ENCODE results near the gene ATP6AP1.

DNA sequence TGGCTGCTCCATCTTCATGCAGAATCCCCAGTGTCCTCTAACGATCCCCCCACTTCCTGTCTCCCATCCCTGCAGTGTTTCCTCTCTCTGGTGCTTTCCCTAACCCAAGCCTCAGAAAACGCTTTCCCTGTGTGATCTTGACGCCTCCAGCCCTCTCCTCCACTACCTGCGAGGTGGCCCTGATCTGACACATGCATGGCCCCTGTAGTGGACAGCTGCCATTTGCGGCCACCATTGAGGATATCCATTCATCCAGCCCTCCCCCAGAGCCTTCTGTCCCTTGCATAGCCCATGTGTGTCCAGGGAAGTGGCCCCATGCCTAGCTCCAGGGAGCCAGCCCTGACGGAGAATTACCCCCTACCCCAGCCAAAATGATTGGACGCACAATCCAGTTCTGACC, 54.8 kb downstream of the ATP6AP1 start:
- TF ChIP-seq ZNF660 (CRISPR knock-in tag; IDR thresholded peaks at IDR 0.05; ENCODE audit: borderline replicate concordance, low read depth) = no peak
- TF ChIP-seq AKAP8 (CRISPR knock-in tag; IDR thresholded peaks at IDR 0.05) = no peak
- no peak for TF ChIP-seq ATF1 (CRISPR knock-in tag; IDR thresholded peaks at IDR 0.05)
- no peak for TF ChIP-seq BHLHE40 (IDR thresholded peaks at IDR 0.05; ENCODE audit: low read length)
- TF ChIP-seq, protein P1, sequence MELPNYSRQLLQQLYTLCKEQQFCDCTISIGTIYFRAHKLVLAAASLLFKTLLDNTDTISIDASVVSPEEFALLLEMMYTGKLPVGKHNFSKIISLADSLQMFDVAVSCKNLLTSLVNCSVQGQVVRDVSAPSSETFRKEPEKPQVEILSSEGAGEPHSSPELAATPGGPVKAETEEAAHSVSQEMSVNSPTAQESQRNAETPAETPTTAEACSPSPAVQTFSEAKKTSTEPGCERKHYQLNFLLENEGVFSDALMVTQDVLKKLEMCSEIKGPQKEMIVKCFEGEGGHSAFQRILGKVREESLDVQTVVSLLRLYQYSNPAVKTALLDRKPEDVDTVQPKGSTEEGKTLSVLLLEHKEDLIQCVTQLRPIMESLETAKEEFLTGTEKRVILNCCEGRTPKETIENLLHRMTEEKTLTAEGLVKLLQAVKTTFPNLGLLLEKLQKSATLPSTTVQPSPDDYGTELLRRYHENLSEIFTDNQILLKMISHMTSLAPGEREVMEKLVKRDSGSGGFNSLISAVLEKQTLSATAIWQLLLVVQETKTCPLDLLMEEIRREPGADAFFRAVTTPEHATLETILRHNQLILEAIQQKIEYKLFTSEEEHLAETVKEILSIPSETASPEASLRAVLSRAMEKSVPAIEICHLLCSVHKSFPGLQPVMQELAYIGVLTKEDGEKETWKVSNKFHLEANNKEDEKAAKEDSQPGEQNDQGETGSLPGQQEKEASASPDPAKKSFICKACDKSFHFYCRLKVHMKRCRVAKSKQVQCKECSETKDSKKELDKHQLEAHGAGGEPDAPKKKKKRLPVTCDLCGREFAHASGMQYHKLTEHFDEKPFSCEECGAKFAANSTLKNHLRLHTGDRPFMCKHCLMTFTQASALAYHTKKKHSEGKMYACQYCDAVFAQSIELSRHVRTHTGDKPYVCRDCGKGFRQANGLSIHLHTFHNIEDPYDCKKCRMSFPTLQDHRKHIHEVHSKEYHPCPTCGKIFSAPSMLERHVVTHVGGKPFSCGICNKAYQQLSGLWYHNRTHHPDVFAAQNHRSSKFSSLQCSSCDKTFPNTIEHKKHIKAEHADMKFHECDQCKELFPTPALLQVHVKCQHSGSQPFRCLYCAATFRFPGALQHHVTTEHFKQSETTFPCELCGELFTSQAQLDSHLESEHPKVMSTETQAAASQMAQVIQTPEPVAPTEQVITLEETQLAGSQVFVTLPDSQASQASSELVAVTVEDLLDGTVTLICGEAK (IDR thresholded peaks at IDR 0.05) = no peak
- TF ChIP-seq, protein P1 (CRISPR knock-in tag; IDR thresholded peaks at IDR 0.05) = no peak
- TF ChIP-seq, protein P2, sequence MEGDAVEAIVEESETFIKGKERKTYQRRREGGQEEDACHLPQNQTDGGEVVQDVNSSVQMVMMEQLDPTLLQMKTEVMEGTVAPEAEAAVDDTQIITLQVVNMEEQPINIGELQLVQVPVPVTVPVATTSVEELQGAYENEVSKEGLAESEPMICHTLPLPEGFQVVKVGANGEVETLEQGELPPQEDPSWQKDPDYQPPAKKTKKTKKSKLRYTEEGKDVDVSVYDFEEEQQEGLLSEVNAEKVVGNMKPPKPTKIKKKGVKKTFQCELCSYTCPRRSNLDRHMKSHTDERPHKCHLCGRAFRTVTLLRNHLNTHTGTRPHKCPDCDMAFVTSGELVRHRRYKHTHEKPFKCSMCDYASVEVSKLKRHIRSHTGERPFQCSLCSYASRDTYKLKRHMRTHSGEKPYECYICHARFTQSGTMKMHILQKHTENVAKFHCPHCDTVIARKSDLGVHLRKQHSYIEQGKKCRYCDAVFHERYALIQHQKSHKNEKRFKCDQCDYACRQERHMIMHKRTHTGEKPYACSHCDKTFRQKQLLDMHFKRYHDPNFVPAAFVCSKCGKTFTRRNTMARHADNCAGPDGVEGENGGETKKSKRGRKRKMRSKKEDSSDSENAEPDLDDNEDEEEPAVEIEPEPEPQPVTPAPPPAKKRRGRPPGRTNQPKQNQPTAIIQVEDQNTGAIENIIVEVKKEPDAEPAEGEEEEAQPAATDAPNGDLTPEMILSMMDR (CRISPR knock-in tag; IDR thresholded peaks at IDR 0.05) = no peak
- TF ChIP-seq PHB2 (IDR thresholded peaks at IDR 0.05; ENCODE audit: partially characterized antibody) = no peak
- TF ChIP-seq FOXJ3 (CRISPR knock-in tag; IDR thresholded peaks at IDR 0.05; ENCODE audit: borderline replicate concordance) = no peak
- TF ChIP-seq, protein P3, sequence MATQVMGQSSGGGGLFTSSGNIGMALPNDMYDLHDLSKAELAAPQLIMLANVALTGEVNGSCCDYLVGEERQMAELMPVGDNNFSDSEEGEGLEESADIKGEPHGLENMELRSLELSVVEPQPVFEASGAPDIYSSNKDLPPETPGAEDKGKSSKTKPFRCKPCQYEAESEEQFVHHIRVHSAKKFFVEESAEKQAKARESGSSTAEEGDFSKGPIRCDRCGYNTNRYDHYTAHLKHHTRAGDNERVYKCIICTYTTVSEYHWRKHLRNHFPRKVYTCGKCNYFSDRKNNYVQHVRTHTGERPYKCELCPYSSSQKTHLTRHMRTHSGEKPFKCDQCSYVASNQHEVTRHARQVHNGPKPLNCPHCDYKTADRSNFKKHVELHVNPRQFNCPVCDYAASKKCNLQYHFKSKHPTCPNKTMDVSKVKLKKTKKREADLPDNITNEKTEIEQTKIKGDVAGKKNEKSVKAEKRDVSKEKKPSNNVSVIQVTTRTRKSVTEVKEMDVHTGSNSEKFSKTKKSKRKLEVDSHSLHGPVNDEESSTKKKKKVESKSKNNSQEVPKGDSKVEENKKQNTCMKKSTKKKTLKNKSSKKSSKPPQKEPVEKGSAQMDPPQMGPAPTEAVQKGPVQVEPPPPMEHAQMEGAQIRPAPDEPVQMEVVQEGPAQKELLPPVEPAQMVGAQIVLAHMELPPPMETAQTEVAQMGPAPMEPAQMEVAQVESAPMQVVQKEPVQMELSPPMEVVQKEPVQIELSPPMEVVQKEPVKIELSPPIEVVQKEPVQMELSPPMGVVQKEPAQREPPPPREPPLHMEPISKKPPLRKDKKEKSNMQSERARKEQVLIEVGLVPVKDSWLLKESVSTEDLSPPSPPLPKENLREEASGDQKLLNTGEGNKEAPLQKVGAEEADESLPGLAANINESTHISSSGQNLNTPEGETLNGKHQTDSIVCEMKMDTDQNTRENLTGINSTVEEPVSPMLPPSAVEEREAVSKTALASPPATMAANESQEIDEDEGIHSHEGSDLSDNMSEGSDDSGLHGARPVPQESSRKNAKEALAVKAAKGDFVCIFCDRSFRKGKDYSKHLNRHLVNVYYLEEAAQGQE (IDR thresholded peaks at IDR 0.05; ENCODE audit: borderline replicate concordance in 1 of 2, low read depth in 1 of 2, low read length in 2 of 2) = no peak
- no peak for TF ChIP-seq TAF1 (CRISPR knock-in tag; IDR thresholded peaks at IDR 0.05)
